NCI-H2227 treated with DMSO at 0.1 percent for 48 hours (cell line): ENCODE measurements around the gene ZBTB18.

Experiments used
- DNase-seq: peaks from one replicate; lab custom pipeline; 2025; lab: John Stamatoyannopoulos, UW

ZBTB18 gene

GRCh38 chr1:244089561-244089960 lies 38.5 kb downstream of the ZBTB18 start:
- DNase-seq, result no peak

GRCh38 chr1:244090645-244091044 lies 39.6 kb downstream of the ZBTB18 start:
- DNase-seq, result no peak

GRCh38 chr1:244092293-244092963 lies 41.3 kb downstream of the ZBTB18 start:
- DNase-seq, result no peak

GRCh38 chr1:244092964-244093638 lies 42.0 kb downstream of the ZBTB18 start:
- no peak for DNase-seq

GRCh38 chr1:244094880-244095528 lies 43.9 kb downstream of the ZBTB18 start:
- DNase-seq, result no peak

- no peak for DNase-seq
Observed at GRCh38 chr1:244095529-244095911, 44.4 kb downstream of the ZBTB18 start.

- DNase-seq, result no peak
Observed at GRCh38 chr1:244096066-244096610, 45.1 kb downstream of the ZBTB18 start.

GRCh38 chr1:244096691-244097090 lies 45.6 kb downstream of the ZBTB18 start:
- no peak for DNase-seq

- no peak for DNase-seq
Observed at GRCh38 chr1:244097523-244098405, 46.7 kb downstream of the ZBTB18 start.

- no peak for DNase-seq
Observed at GRCh38 chr1:244099258-244099930, 48.3 kb downstream of the ZBTB18 start.

GRCh38 chr1:244100276-244100675 lies 49.2 kb downstream of the ZBTB18 start:
- DNase-seq, result no peak

- no peak for DNase-seq
Observed at GRCh38 chr1:244100704-244101453, 49.8 kb downstream of the ZBTB18 start.

- no peak for DNase-seq
Observed at GRCh38 chr1:244102046-244102445, 51.0 kb downstream of the ZBTB18 start.

GRCh38 chr1:244102468-244102867 lies 51.4 kb downstream of the ZBTB18 start:
- DNase-seq, result no peak

- DNase-seq, result no peak
Observed at GRCh38 chr1:244104309-244105060, 53.4 kb downstream of the ZBTB18 start.

- no peak for DNase-seq
Observed at GRCh38 chr1:244106176-244106575, 55.1 kb downstream of the ZBTB18 start.
